Measurements from ENCODE around the gene RTL5.

Gene RTL5

DNA sequence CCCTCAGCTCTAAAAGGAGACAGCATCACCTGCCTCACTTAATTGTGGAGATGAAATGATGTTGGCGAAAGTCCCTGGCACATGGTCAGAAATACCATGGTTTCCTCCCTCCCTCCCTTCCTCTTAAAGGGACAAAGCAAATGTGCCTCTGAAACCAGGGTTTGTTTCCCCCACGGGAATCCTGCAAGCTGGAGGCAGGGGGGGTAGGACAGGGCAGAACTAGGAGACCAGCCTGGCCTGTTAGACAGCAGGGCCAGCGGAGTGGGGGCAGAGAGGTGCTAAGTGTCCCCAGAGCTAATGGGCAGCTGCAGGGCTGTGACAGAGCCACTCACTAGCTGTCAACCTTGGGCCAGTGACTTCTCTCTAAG lies 5.7 kb downstream of the RTL5 start:
- Histone ChIP-seq H3K27ac (ENCODE audit: low read depth, low read length, poor library complexity, severe bottlenecking) (no peak overlapping the region), H3K4me3 (ENCODE audit: low read depth, low read length, poor library complexity, severe bottlenecking) (no peak overlapping the region), H3K36me3 (ENCODE audit: insufficient read depth, low read length) (no peaks in the 10 kb centered on the region), H3K9ac (ENCODE audit: low read length) (no peak overlapping the region), H3K9me3 (ENCODE audit: low read length) (no peaks in the 10 kb centered on the region), H3K4me1 (ENCODE audit: insufficient read depth, low read length, severe bottlenecking) (no peaks in the 10 kb centered on the region), H3K27me3 (ENCODE audit: insufficient read depth, low read length) (no peaks in the 10 kb centered on the region), H3K9me2 (ENCODE audit: low read depth, low read length) (no peaks in the 10 kb centered on the region), H3F3A (ENCODE audit: insufficient read depth, low read length) (no peaks in the 10 kb centered on the region), H2AFZ (ENCODE audit: low read length) (no peak overlapping the region), H3K4me2 (ENCODE audit: low read length) (no peak overlapping the region), H4K20me1 (ENCODE audit: insufficient read depth, low read length) (no peaks in the 10 kb centered on the region), H3K79me2 (ENCODE audit: insufficient read depth, low read length) (no peaks in the 10 kb centered on the region)
- no peak for TF ChIP-seq EZH2 (IDR thresholded peaks at IDR 0.05; ENCODE audit: borderline replicate concordance, low read length)
- TF ChIP-seq, protein P1, sequence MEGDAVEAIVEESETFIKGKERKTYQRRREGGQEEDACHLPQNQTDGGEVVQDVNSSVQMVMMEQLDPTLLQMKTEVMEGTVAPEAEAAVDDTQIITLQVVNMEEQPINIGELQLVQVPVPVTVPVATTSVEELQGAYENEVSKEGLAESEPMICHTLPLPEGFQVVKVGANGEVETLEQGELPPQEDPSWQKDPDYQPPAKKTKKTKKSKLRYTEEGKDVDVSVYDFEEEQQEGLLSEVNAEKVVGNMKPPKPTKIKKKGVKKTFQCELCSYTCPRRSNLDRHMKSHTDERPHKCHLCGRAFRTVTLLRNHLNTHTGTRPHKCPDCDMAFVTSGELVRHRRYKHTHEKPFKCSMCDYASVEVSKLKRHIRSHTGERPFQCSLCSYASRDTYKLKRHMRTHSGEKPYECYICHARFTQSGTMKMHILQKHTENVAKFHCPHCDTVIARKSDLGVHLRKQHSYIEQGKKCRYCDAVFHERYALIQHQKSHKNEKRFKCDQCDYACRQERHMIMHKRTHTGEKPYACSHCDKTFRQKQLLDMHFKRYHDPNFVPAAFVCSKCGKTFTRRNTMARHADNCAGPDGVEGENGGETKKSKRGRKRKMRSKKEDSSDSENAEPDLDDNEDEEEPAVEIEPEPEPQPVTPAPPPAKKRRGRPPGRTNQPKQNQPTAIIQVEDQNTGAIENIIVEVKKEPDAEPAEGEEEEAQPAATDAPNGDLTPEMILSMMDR (IDR thresholded peaks at IDR 0.05; ENCODE audit: low read length), result no peak

DNA sequence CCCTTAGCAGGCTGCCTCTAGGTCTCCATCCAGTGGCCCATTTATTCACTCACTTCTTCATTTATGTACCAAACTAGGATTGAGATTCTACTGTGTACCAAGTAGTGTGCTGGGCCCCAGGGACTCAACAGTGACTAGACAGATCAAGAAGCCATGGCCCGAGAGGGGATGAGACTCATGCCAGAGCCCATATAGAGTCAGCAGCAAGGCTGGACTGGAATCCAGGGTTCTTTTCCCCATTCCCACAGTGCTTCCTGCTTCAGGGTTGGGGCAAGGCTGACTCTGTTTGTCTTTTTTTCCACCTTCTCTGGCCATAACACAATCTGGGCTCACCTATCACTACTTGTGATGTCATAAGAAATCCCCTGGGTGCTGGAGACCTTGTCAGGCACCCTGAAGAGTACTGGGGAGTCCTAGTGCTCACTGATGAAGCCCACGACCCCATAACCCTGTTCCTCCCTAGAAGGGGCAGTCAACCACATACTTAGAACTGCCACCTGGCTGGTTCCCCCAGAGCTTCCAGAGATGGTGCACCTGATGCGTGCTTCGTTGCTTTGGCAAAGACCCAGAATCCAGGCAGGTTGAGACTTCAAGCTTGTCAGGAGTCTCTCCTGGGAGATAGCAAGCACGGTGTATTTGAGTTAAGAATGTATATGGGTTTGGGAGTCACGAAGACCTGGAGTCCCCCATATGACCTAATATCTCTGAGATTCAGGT lies 6.2 kb downstream of the RTL5 start:
- Histone ChIP-seq H3F3A (ENCODE audit: insufficient read depth, low read length) (no peaks in the 10 kb centered on the region), H3K4me3 (ENCODE audit: low read depth, low read length, poor library complexity, severe bottlenecking) (no peak overlapping the region), H3K36me3 (ENCODE audit: insufficient read depth, low read length) (no peaks in the 10 kb centered on the region), H3K79me2 (ENCODE audit: insufficient read depth, low read length) (no peaks in the 10 kb centered on the region), H3K4me2 (ENCODE audit: low read length) (no peak overlapping the region), H2AFZ (ENCODE audit: low read length) (no peak overlapping the region), H3K9me2 (ENCODE audit: low read depth, low read length) (no peaks in the 10 kb centered on the region), H3K27me3 (ENCODE audit: insufficient read depth, low read length) (no peaks in the 10 kb centered on the region), H3K27ac (ENCODE audit: low read depth, low read length, poor library complexity, severe bottlenecking) (no peak overlapping the region), H3K9ac (ENCODE audit: low read length) (no peak overlapping the region), H4K20me1 (ENCODE audit: insufficient read depth, low read length) (no peaks in the 10 kb centered on the region), H3K9me3 (ENCODE audit: low read length) (no peaks in the 10 kb centered on the region), H3K4me1 (ENCODE audit: insufficient read depth, low read length, severe bottlenecking) (no peaks in the 10 kb centered on the region)
- no peak for TF ChIP-seq EZH2 (IDR thresholded peaks at IDR 0.05; ENCODE audit: borderline replicate concordance, low read length)
- TF ChIP-seq, protein P1 (IDR thresholded peaks at IDR 0.05; ENCODE audit: low read length), result no peak

DNA sequence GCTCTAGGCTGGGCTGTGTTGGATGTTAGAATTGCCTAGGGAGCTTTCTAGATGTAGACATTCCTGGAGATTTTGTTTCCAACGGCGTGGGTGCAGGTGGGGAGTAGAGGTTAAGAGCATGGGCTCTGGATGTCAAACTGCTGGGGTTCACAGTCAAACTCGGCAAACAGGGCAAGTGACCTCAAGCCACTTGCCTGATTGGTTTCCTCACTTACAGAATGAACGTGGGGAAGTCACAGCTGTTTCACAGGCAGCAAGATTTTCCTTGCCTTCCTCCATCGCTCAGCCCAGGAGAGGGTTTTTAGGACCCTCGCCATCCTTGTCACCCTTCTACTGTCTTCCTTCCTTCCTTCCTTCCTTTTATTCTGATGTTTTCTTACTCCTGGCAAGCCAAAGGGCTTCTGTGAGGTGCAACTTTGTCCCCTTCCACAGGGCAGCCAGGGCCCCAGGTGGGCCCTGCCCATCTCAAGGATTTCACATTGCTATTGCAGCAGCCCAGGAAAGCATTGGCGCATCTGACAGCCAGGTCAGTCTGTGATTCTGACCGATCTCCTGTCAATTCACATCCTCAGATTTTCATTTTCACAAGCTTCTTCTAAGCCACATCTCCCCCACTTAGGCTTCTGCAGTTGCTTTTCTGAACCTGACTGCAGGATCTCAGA lies 7.0 kb downstream of the RTL5 start:
- Histone ChIP-seq H3K79me2 (ENCODE audit: insufficient read depth, low read length) (no peaks in the 10 kb centered on the region), H3K9ac (ENCODE audit: low read length) (no peak overlapping the region), H3K4me3 (ENCODE audit: low read depth, low read length, poor library complexity, severe bottlenecking) (no peak overlapping the region), H3K9me3 (ENCODE audit: low read length) (no peaks in the 10 kb centered on the region), H3F3A (ENCODE audit: insufficient read depth, low read length) (no peaks in the 10 kb centered on the region), H4K20me1 (ENCODE audit: insufficient read depth, low read length) (no peaks in the 10 kb centered on the region), H2AFZ (ENCODE audit: low read length) (no peak overlapping the region), H3K4me1 (ENCODE audit: insufficient read depth, low read length, severe bottlenecking) (no peaks in the 10 kb centered on the region), H3K36me3 (ENCODE audit: insufficient read depth, low read length) (no peaks in the 10 kb centered on the region), H3K27ac (ENCODE audit: low read depth, low read length, poor library complexity, severe bottlenecking) (no peak overlapping the region), H3K9me2 (ENCODE audit: low read depth, low read length) (no peaks in the 10 kb centered on the region), H3K4me2 (ENCODE audit: low read length) (no peak overlapping the region), H3K27me3 (ENCODE audit: insufficient read depth, low read length) (no peaks in the 10 kb centered on the region)
- TF ChIP-seq EZH2 (IDR thresholded peaks at IDR 0.05; ENCODE audit: borderline replicate concordance, low read length), result no peak
- TF ChIP-seq, protein P1 (IDR thresholded peaks at IDR 0.05; ENCODE audit: low read length), result no peak
